Nephron (organoid): ENCODE data around the gene SPPL2A.

Source experiments
- H3K27ac Mint-ChIP-seq, 3 experiments: 2 replicates each; pipeline ENCODE4 v1.8.0; 2020; ENCODE audit warnings: mixed read lengths in 3 of 3, mild to moderate bottlenecking in 2 of 3, moderate library complexity in 1 of 3
- H3K27me3 Mint-ChIP-seq: 2 replicates; pipeline ENCODE4 v1.8.0; 2021; ENCODE audit warnings: low read depth, mild to moderate bottlenecking, moderate library complexity, mixed read lengths
- H3K36me3 Mint-ChIP-seq: 2 replicates; pipeline ENCODE4 v1.8.0; 2020; ENCODE audit warnings: low read depth, mixed read lengths
- H3K4me1 Mint-ChIP-seq: 2 replicates; pipeline ENCODE4 v1.8.0; 2020; ENCODE audit warnings: mixed read lengths
- H3K4me3 Mint-ChIP-seq, 3 experiments: 2 replicates each; pipeline ENCODE4 v1.8.0; 2020; ENCODE audit warnings: mild to moderate bottlenecking in 3 of 3, mixed read lengths in 3 of 3, moderate library complexity in 2 of 3
- H3K9me3 Mint-ChIP-seq: 2 replicates; pipeline ENCODE4 v1.8.0; 2020; ENCODE audit warnings: mixed read lengths
- CTCF ChIP-seq, 3 experiments: fragments of 200-600 bp; sonication (generic); IDR thresholded peaks; one replicate each; pipeline ENCODE4 v1.5.0; 2021; ENCODE audit warnings: antibody characterized with exemption in 3 of 3; ENCODE audit not compliant: unreplicated experiment in 3 of 3

SPPL2A gene

GRCh38 chr15:50791486-50791885, 26.0 kb upstream of the SPPL2A start:
- H3K36me3 Mint-ChIP-seq, result no peaks in the 10 kb centered on the region
- no peaks in the 10 kb centered on the region for H3K9me3 Mint-ChIP-seq
- peak overlapping the region in 2 of 3 experiments; percentile 44 to 60 for H3K27ac Mint-ChIP-seq
- no peak for TF ChIP-seq CTCF (IDR thresholded peaks at IDR 0.05; ENCODE audit: unreplicated experiment in 3 of 3)
- peaks cover 5% of the 10 kb centered on the region for H3K4me1 Mint-ChIP-seq
- no peak overlapping the region for H3K4me3 Mint-ChIP-seq
- H3K27me3 Mint-ChIP-seq, result no peaks in the 10 kb centered on the region

- H3K9me3 Mint-ChIP-seq, result no peaks in the 10 kb centered on the region
Measured at GRCh38 chr15:50790778-50791453, 25.4 kb upstream of the SPPL2A start.

DNA sequence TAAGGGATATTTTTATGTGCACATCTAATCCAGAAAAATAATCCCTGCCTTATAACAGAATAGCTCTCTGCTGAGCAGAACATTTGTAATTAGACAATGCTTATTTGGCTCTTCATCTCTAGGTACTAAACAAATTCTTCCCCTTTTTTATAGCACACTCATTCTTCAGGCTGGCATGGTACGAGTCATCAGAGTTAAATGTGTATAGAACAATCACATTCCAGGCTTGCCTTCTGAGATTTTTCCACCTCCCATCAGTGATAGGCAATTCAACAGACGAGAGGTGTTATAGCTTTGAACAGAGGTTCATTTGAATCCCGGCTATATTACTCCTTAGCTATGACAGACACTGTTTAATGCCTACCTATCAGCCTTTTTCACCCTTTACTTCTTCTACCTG, 21.4 kb upstream of the SPPL2A start:
- Mint-ChIP-seq H3K9me3 (no peaks in the 10 kb centered on the region), H3K36me3 (no peaks in the 10 kb centered on the region), H3K27ac (peak overlapping the region in 1 of 3 experiments; percentile 42), H3K4me1 (no peaks in the 10 kb centered on the region), H3K27me3 (no peaks in the 10 kb centered on the region), H3K4me3 (no peak overlapping the region)
- no peak for TF ChIP-seq CTCF (IDR thresholded peaks at IDR 0.05; ENCODE audit: unreplicated experiment in 3 of 3)

More at GRCh38 chr15:50790778-50791453, 25.4 kb upstream of the SPPL2A start:
- Mint-ChIP-seq H3K4me3 (no peak overlapping the region), H3K27me3 (no peaks in the 10 kb centered on the region), H3K4me1 (peaks cover 5% of the 10 kb centered on the region), H3K27ac (peak overlapping the region in 2 of 3 experiments; percentile 44 to 60), H3K36me3 (no peaks in the 10 kb centered on the region)
- TF ChIP-seq CTCF (IDR thresholded peaks at IDR 0.05; ENCODE audit: unreplicated experiment in 3 of 3), result no peak

DNA sequence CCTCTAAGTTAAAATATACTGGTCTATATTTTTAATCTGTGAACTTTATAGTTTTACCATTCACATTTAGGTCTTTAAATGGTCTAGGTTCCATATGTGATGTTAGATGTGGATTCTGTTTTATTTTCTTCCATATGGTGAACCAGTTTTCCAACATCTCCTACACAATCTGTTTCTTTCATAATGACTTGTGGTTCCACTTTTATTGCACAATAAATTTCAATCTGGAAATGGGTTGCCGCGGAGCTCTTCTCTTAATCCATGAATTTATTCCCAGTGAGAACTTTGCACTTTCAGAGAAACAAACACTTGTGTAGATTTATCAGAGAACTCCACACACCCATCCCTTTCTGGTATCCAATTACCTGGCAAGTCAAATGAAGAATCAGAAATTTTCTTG, 20.9 kb upstream of the SPPL2A start:
- Mint-ChIP-seq H3K9me3 (no peaks in the 10 kb centered on the region), H3K4me1 (no peaks in the 10 kb centered on the region), H3K27ac (no peak overlapping the region), H3K4me3 (no peak overlapping the region), H3K27me3 (no peaks in the 10 kb centered on the region), H3K36me3 (no peaks in the 10 kb centered on the region)
- TF ChIP-seq CTCF (IDR thresholded peaks at IDR 0.05; ENCODE audit: unreplicated experiment in 3 of 3), result no peak

- Mint-ChIP-seq H3K4me1 (no peaks in the 10 kb centered on the region), H3K27ac (peak overlapping the region in 1 of 3 experiments; percentile 60), H3K27me3 (no peaks in the 10 kb centered on the region), H3K4me3 (no peak overlapping the region), H3K9me3 (no peaks in the 10 kb centered on the region), H3K36me3 (no peaks in the 10 kb centered on the region)
- TF ChIP-seq CTCF (IDR thresholded peaks at IDR 0.05; ENCODE audit: unreplicated experiment in 3 of 3), result no peak
Measured at GRCh38 chr15:50783895-50784294, 18.4 kb upstream of the SPPL2A start.

DNA sequence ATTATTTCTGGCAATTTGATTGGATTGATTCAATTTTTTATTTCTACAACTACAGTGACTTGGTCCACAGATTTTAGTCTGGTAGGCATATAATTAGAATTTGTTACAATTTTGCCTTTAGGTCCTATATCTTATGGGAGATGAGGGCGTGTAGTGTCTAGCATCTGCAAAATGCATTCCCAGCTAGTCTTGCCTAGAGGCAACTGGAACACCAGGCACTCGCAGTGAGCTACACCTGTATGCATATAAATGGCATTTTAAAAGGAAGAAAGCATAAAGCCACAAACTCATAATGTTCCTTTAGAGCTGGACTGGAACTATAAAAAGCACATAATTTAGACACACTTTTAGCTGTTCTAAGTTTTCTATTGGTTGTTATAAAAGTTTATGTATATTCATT, 17.9 kb upstream of the SPPL2A start:
- Mint-ChIP-seq H3K36me3 (no peaks in the 10 kb centered on the region), H3K27me3 (no peaks in the 10 kb centered on the region), H3K27ac (peak overlapping the region in 1 of 3 experiments; percentile 48), H3K9me3 (no peaks in the 10 kb centered on the region), H3K4me1 (no peaks in the 10 kb centered on the region), H3K4me3 (no peak overlapping the region)
- TF ChIP-seq CTCF (IDR thresholded peaks at IDR 0.05; ENCODE audit: unreplicated experiment in 3 of 3), result no peak
